Esophagus (tissue), 2 donors: ENCODE measurements around the gene FOXP1. TPM values are rescaled to one million over a fixed set of nuclear protein-coding genes. Genes with fewer than 3 reads are reported as not detected.
A peak's percentile ranks its signal among the peaks of the same experiment; 100 is the strongest.

Experiments
- H3K27ac ChIP-seq, 2 donors: one replicate each; pipeline ENCODE4 v1.5.1; 2013; ENCODE audit warnings: low read depth in 2 of 2, mild to moderate bottlenecking in 2 of 2, inconsistent platforms in 1 of 2, low read length in 1 of 2, moderate library complexity in 1 of 2
- H3K27me3 ChIP-seq, 2 donors: one replicate each; pipeline ENCODE4 v1.6.1; 2013; ENCODE audit warnings: low read length in 2 of 2, control low read depth in 1 of 2, mild to moderate bottlenecking in 1 of 2; ENCODE audit not compliant: insufficient read depth in 2 of 2, control insufficient read depth in 1 of 2
- H3K36me3 ChIP-seq, 2 donors: one replicate each; pipeline ENCODE4 v1.6.1; 2013; ENCODE audit warnings: low read length in 1 of 2; ENCODE audit not compliant: control insufficient read depth in 2 of 2, insufficient read depth in 2 of 2
- H3K4me1 ChIP-seq, 2 donors: one replicate each; pipeline ENCODE4 v1.6.1; 2013; ENCODE audit warnings: low read length in 1 of 2; ENCODE audit not compliant: control insufficient read depth in 2 of 2, insufficient read depth in 2 of 2
- H3K4me3 ChIP-seq, 2 donors: one replicate each; pipeline ENCODE4 v1.5.1; 2013; ENCODE audit warnings: low read length in 2 of 2, mild to moderate bottlenecking in 2 of 2, low read depth in 1 of 2, moderate library complexity in 1 of 2
- H3K9me3 ChIP-seq, 2 donors: one replicate each; pipeline ENCODE4 v1.6.1; 2013; ENCODE audit warnings: mild to moderate bottlenecking in 2 of 2, low read depth in 1 of 2, low read length in 1 of 2, moderate library complexity in 1 of 2; ENCODE audit not compliant: control insufficient read depth in 2 of 2, insufficient read depth in 1 of 2
- WGBS, 2 donors: extraction: QIAGEN DNeasy Blood & Tissue Kit; methylation state at CpG; one replicate each; pipeline ENCODE4 v1.1.7; 2013; 5-methylcytosine and 5-hydroxymethylcytosine counted together
- polyA plus RNA-seq, 2 donors: library from polyadenylated mRNA; stranded (reverse); fragments of 200-250 nt; gene quantifications; one replicate each; pipeline ENCODE4 v1.2.3, GENCODE V29; 2013
- donor health status: healthy with polysubstance abuse.
- donor health status: Bipolar disorder and iron deficiency.

The FOXP1 gene
- polyA plus RNA-seq, 2 donors = 10.7 to 20.4 TPM

DNA sequence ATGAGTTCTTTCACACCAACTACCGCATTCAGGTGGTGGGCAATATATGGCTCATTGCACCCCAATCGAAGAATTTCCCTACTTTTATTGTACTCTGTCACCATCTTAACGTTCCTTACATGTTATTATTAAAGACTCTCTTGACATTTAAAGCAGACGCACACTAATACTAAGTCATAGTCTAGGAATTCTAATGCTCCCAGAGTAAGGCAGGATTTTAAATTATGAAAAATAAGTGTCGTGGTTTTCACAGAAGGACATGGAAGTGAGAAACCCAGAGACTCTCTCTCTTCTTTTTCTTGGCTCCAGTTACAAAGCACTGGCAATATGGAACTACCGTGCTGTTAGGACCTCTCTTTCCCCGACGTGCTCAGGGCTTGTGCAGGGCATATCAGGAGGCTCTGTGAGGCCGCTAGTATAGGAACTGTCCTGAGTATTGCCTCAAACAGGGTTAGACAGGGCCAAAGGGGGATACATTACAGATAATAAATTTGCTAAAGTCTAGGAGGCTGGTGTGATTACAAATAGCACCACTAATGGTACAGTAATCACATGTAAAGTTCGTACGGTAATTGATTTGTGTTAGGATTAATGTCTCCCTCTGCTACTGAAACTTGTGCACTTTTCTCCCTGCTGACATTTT is 590.8 kb downstream of the FOXP1 start:
- Histone ChIP-seq H3K36me3 (peaks cover 2 to 3% of the 10 kb centered on the region in 2 donors), H3K4me3 (no peak overlapping the region), H3K27me3 (no peaks in the 10 kb centered on the region), H3K9me3 (no peaks in the 10 kb centered on the region), H3K27ac (peak overlapping the region in 1 of 2 donors; percentile 61), H3K4me1 (peaks cover 0 to 4% of the 10 kb centered on the region in 2 donors)
- 83 to 86% methylated on average over 11 of the region's 11 CpGs for WGBS, 2 donors

DNA sequence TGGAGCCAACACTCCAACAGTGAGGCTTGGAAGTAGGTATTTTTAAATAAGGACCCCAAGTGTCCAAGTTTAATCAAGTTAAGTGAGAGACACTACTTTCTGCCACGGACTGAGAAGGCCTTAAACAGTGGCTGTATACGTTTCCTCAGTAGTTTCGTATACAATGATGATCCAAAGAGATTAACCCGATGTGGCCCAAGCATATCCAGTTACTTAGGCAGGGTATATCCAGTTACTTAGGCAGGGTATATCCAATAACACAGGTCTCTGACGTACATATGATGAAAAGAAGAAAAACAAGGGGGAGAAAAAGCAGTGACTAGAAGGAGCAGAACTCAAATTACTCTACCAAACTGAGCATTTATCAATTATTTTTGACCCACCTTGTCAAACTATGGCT is 591.4 kb downstream of the FOXP1 start:
- Histone ChIP-seq H3K4me1 (peaks cover 0 to 4% of the 10 kb centered on the region in 2 donors), H3K36me3 (peaks cover 2 to 6% of the 10 kb centered on the region in 2 donors), H3K9me3 (no peaks in the 10 kb centered on the region), H3K27me3 (no peaks in the 10 kb centered on the region), H3K4me3 (no peak overlapping the region), H3K27ac (no peak overlapping the region)
- 82 to 84% methylated on average over 5 of the region's 5 CpGs for WGBS, 2 donors

DNA sequence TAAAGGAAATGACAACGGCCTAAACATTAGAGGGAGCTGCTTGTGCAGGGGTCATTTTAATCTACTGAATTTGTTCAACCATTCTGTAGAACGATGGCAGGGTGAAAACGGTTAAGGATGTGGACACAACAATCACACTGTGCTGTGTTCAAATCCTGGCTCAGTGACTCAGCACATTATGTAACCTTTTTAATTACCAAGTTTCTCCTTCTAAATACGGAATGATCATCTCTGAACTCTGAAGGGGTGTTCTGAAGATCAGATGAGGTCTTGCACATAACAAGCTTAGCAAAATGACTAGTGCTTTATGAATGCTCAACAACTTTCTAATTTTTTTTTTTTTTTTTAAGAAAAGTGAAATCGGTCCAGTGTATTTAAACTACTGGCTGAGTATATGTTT is 592.8 kb downstream of the FOXP1 start:
- Histone ChIP-seq H3K4me3 (no peak overlapping the region), H3K36me3 (peaks cover 6% of the 10 kb centered on the region in 2 donors), H3K27me3 (no peaks in the 10 kb centered on the region), H3K4me1 (peaks cover 0 to 4% of the 10 kb centered on the region in 2 donors), H3K27ac (peak overlapping the region in 1 of 2 donors; percentile 47), H3K9me3 (no peaks in the 10 kb centered on the region)
- WGBS, 2 donors = 76 to 77% methylated on average over 5 of the region's 5 CpGs

DNA sequence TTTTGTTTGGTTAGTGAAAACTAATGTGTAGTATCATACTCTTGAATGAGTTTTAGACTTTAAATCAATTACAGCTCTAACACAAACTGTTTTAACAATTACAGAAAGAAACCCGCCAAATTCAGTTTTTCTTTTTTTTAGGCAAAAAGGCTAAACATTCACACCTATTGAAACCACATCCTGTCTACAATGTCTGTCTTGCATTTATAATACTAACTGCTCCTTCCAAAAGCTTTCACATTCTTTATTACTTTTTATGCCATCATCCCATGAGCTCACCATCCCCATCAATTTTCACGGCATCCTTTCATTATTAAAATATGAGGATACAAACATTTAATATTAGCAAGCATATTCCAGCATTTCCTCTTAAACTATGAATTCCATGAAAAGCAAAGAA is 593.3 kb downstream of the FOXP1 start:
- Histone ChIP-seq H3K36me3 (peaks cover 6% of the 10 kb centered on the region in 2 donors), H3K4me3 (no peak overlapping the region), H3K4me1 (peaks cover 0 to 4% of the 10 kb centered on the region in 2 donors), H3K9me3 (no peaks in the 10 kb centered on the region), H3K27me3 (no peaks in the 10 kb centered on the region), H3K27ac (no peak overlapping the region)
- WGBS, 2 donors = 81 to 84% methylated on average over 2 of the region's 2 CpGs

DNA sequence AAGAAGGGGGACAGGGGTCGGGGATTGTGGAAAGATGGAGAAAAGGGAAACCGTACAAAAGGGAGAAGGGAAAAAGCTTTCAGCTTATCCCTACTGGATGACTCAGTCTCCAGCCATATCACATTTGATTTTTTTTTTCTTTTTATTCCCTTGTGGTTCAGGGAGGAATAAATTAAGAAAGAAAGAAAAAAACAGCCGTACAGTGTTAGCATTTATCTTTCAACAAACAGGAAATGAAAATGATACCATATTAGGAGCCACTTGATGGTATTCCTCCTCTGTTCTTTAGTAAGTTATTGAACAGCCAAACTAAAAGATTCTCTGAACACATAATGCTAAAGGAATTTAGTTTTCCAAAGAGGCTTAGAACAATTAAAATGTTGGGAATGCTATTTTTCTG is 594.4 kb downstream of the FOXP1 start:
- Histone ChIP-seq H3K27ac (no peak overlapping the region), H3K4me3 (no peak overlapping the region), H3K36me3 (peaks cover 6% of the 10 kb centered on the region in 2 donors), H3K9me3 (no peaks in the 10 kb centered on the region), H3K27me3 (no peaks in the 10 kb centered on the region), H3K4me1 (peaks cover 0 to 2% of the 10 kb centered on the region in 2 donors)
- WGBS, 2 donors = 52 to 67% methylated on average over 3 of the region's 3 CpGs

DNA sequence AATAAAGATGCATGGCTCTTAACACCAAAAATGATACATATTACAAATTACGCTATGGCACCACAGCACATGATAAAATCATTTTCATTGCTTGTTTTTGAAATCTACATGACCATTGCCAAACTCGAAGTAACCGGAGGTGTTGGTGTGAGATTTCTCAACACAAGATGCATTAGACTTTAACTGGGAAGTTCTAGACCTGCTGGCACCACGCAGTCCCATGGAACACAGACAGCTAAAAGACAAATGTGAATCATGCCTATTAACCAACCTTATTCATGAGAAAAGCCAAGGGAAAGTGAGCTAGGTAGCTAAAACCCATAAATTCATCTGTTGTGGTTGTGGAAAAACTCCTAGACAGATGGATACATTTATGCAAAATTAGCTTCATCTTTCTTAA is 595.4 kb downstream of the FOXP1 start:
- Histone ChIP-seq H3K4me3 (no peak overlapping the region), H3K9me3 (no peaks in the 10 kb centered on the region), H3K27me3 (no peaks in the 10 kb centered on the region), H3K36me3 (peaks cover 6% of the 10 kb centered on the region in 2 donors), H3K4me1 (peaks cover 0 to 4% of the 10 kb centered on the region in 2 donors), H3K27ac (peak overlapping the region in 1 of 2 donors; percentile 10)
- 88 to 93% methylated on average over 4 of the region's 4 CpGs for WGBS, 2 donors

DNA sequence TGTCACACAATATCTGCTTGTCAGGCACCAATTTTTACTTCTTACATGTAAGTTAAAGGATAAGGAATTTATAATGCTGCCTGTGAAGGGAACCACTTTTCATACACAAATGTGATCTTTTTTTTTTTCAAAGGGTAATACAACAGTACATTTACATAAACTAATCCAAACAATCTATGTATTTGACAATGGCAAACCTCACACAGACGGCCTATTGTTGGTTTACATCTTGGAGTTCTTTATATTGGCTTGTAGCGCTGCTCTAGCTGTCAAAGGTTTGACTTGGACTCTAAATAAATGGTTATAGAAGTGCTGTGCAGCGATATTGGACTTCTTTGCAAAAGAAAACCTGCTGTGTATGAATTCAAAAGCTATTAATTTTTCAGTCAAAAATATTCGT is 598.0 kb downstream of the FOXP1 start:
- H3K4me1 ChIP-seq = peaks cover 0 to 5% of the 10 kb centered on the region in 2 donors

DNA sequence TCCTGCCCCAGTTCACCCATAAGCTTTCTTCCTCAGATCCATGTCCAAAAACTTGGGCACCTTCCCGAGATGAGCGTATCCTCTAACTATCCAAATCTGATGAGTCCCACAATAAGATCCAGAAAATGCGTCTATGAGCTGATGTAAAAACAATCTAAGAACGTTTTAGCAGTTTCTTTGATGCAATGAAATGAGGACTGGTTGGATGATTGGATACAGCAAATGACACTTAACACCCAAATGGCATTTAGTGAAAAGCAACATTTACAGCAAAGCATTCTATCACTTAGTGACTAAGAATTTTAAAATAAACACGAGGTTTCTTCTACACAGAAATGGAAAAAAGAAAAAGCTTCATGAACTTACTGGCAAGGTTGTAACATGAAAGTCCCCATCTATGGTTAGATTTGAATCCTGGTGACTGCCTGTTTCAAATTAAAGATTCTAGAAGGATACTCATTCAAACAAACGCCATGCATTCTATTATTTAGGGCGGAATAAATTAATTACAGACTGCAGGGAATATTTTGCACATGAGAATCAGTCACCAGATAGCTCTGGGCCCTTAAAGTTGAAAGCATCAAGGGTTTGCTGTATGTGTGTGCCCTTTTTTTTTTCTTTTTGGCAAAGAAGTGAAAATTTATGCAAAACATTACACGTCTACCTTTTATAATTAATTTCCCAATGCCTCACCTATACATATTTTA is 598.6 kb downstream of the FOXP1 start:
- peaks cover 0 to 5% of the 10 kb centered on the region in 2 donors for H3K4me1 ChIP-seq
- H3K27ac ChIP-seq = peak overlapping the region; percentile 71 to 82
- H3K36me3 ChIP-seq = peaks cover 6 to 7% of the 10 kb centered on the region in 2 donors
- no peak overlapping the region for H3K4me3 ChIP-seq
- H3K9me3 ChIP-seq = no peaks in the 10 kb centered on the region
- 72 to 80% methylated on average over 8 of the region's 8 CpGs for WGBS, 2 donors
- no peaks in the 10 kb centered on the region for H3K27me3 ChIP-seq

More for the DNA sequence above, 598.0 kb downstream of the FOXP1 start:
- Histone ChIP-seq H3K27ac (no peak overlapping the region), H3K4me3 (no peak overlapping the region), H3K27me3 (no peaks in the 10 kb centered on the region), H3K36me3 (peaks cover 6% of the 10 kb centered on the region in 2 donors), H3K9me3 (no peaks in the 10 kb centered on the region)
- 66 to 71% methylated on average over 4 of the region's 4 CpGs for WGBS, 2 donors

DNA sequence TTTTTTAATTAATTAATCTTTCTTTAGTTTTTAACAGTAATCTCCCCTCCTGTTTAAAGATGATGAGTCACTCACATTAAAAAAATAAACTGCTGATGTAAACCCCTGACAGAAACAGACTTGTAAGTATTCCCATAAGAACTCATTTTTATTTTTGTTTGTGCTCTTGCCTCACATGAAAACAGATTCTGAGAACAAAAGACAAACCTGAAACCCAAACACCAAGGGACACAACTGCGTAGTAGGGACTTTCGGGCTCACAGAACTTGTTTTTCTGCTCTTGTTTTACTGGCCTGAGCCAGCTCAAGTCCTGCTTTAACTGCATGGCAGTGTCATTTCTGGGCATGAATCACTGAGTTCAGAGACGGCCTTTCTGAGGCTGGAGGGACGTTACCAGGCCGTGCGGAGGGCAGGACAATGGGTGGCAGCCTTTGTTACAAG is 600.8 kb downstream of the FOXP1 start:
- H3K4me3 ChIP-seq = no peak overlapping the region
- H3K9me3 ChIP-seq = no peaks in the 10 kb centered on the region
- peaks cover 0 to 5% of the 10 kb centered on the region in 2 donors for H3K4me1 ChIP-seq
- WGBS, 2 donors = 14 to 32% methylated on average over 6 of the region's 6 CpGs
- H3K36me3 ChIP-seq = peaks cover 6 to 11% of the 10 kb centered on the region in 2 donors
- peak overlapping the region; percentile 90 to 96 for H3K27ac ChIP-seq
- H3K27me3 ChIP-seq = no peaks in the 10 kb centered on the region
